Psoas muscle (tissue), 8 donors: Measurements from ENCODE around the gene PEX10. TPM values are rescaled to one million over a fixed set of nuclear protein-coding genes. Genes with fewer than 3 reads are reported as not detected.
"Not testable (repeated sequence)": the region's sequence is repeated elsewhere in the genome, so short reads cannot be mapped to it uniquely, and the experiment has no call there.

Source experiments
- ATAC-seq, 4 donors: fragments of 200-7000 bp; cut with Tn5 transposase; one replicate each; pipeline ENCODE4 v1.9.1; 2020; ENCODE audit warnings: moderate library complexity in 3 of 4, mild to moderate bottlenecking in 2 of 4
- DNase-seq, 2 donors: peaks; one replicate each; pipeline ENCODE4 v3.0.0-alpha.2; 2020
- H3K27ac ChIP-seq: fragments of 200-600 bp; one replicate; pipeline ENCODE4 v1.8.0; 2022
- H3K27me3 ChIP-seq, 3 donors: fragments of 200-600 bp in 1 of 3; one replicate each; pipeline versions ENCODE4 v1.6.1 to v1.8.0; 2013 to 2022; ENCODE audit warnings: low read length in 2 of 3, mild to moderate bottlenecking in 2 of 3, moderate library complexity in 1 of 3; ENCODE audit not compliant: insufficient read depth in 3 of 3
- H3K36me3 ChIP-seq, 2 donors: fragments of 200-600 bp in 1 of 2; one replicate each; pipeline versions ENCODE4 v1.6.1 to v1.8.0; 2013 to 2022; ENCODE audit warnings: low read depth in 1 of 2, mild to moderate bottlenecking in 1 of 2, moderate library complexity in 1 of 2; ENCODE audit not compliant: insufficient read depth in 1 of 2
- H3K4me1 ChIP-seq: fragments of 200-600 bp; one replicate; pipeline ENCODE4 v1.8.0; 2022
- H3K4me3 ChIP-seq: fragments of 200-600 bp; one replicate; pipeline ENCODE4 v1.8.0; 2022; ENCODE audit warnings: mild to moderate bottlenecking
- H3K9me3 ChIP-seq: fragments of 200-600 bp; one replicate; pipeline ENCODE4 v1.8.0; 2022
- WGBS, 3 donors: extraction: QIAGEN DNeasy Blood & Tissue Kit; methylation state at CpG; one replicate each; pipeline versions ENCODE4 v1.1.6 to v1.1.7; 2013; 5-methylcytosine and 5-hydroxymethylcytosine counted together
- intact Hi-C, 2 donors: fragments of 100-400 bp; cut with DNase I; formaldehyde crosslinking; loops; one replicate each; pipeline versions ENCODE4 v1.11.0 to v1.14.2; 2022
- polyA plus RNA-seq, 3 donors: library from polyadenylated mRNA; stranded (reverse); fragments of 200-250 nt; gene quantifications; one replicate each; pipeline ENCODE4 v1.2.3, GENCODE V29; 2013
- total RNA-seq, 4 donors: library from RNA; stranded (reverse); fragmentation: NEBNext Ultra II Directional in 2 of 4; extraction: Animal tissue kit (Norgen Biotek cat#: 25700) in 2 of 4; gene quantifications; one replicate each; pipeline versions ENCODE4 v1.2.1 to v1.2.4, GENCODE V29; 2021 to 2023
- TF ChIP-seq, protein P1 (sequence below): fragments of 200-600 bp; IDR thresholded peaks from one replicate; pipeline ENCODE4 v1.8.0; 2022; ENCODE audit warnings: antibody characterized with exemption
- donor health status: healthy with polysubstance abuse.
- donor health status: DM: no; HTN: no; CAD: no; lungs with moderate emphysema.
- donor health status: Bipolar disorder and iron deficiency.
- donor health status: healthy.
- donor health status: DM: yes; HTN: yes; CAD: no.
- donor health status: DM: no; HTN: no; CAD: no.
- donor health status: DM: no; HTN: no; CAD: no.
- donor health status: DM: yes; HTN: yes; CAD: no.

The PEX10 gene
- total and polyA plus RNA-seq, 7 donors: 12.6 to 19.7 (median 16.2) TPM

DNA sequence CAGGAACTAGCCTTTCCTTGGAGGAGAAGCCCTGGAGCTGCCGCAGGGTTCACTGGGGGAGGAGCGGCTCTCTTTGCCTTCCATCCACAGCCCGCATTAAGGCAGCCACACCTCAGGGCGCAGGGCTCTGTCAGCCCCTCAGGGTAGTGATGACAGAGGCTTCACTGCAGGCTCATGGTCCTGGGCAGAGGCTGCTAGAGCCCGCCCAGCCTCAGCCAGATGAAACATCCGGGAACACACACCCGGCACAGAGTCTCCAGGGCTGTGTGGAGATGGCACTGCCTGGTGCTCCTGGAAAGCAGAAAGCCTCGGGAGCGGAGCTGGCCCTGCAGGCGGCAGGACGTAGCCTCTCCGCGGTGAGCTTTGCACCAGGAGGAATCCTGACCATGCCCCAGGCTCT, 29.4 kb upstream of the PEX10 start:
- H3K36me3 ChIP-seq: no peaks in the 10 kb centered on the region
- TF ChIP-seq, protein P1, sequence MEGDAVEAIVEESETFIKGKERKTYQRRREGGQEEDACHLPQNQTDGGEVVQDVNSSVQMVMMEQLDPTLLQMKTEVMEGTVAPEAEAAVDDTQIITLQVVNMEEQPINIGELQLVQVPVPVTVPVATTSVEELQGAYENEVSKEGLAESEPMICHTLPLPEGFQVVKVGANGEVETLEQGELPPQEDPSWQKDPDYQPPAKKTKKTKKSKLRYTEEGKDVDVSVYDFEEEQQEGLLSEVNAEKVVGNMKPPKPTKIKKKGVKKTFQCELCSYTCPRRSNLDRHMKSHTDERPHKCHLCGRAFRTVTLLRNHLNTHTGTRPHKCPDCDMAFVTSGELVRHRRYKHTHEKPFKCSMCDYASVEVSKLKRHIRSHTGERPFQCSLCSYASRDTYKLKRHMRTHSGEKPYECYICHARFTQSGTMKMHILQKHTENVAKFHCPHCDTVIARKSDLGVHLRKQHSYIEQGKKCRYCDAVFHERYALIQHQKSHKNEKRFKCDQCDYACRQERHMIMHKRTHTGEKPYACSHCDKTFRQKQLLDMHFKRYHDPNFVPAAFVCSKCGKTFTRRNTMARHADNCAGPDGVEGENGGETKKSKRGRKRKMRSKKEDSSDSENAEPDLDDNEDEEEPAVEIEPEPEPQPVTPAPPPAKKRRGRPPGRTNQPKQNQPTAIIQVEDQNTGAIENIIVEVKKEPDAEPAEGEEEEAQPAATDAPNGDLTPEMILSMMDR: no peak
- peaks cover 3% of the 10 kb centered on the region for H3K4me1 ChIP-seq
- WGBS, 3 donors: 50 to 54% (median 51%) methylated on average over 11 to 13 of the region's 13 CpGs
- ATAC-seq: no peak
- no peaks in the 10 kb centered on the region for H3K9me3 ChIP-seq
- intact Hi-C loops: no loop called here
- peaks cover 2 to 83% (median 27%) of the 10 kb centered on the region in 3 donors for H3K27me3 ChIP-seq
- no peak overlapping the region for H3K27ac ChIP-seq
- DNase-seq: no peak
- H3K4me3 ChIP-seq: no peak overlapping the region

DNA sequence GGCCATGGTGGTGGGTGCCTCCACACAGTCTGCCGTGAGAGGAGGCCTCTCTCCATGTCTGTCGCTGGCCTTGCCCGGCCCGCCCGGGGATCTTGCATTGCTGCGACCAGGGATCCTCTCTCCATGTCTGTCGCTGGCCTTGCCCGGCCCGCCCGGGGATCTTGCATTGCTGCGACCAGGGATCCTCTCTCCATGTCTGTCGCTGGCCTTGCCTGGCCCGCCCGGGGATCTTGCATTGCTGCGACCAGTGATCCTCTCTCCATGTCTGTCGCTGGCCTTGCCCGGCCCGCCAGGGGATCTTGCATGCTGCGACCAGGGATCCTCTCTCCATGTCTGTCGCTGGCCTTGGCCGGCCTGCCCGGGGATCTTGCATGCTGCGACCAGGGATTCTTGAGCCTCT, 28.0 kb upstream of the PEX10 start:
- H3K4me3 ChIP-seq, H3K4me1 ChIP-seq, H3K9me3 ChIP-seq, H3K27ac ChIP-seq, ATAC-seq, intact Hi-C loops, H3K36me3 ChIP-seq: not testable (repeated sequence)
- peaks cover 2 to 72% (median 23%) of the 10 kb centered on the region in 3 donors for H3K27me3 ChIP-seq
- DNase-seq: peak in 1 of 2 donors; percentile 66
- 74 to 91% (median 90%) methylated on average over 13 to 23 of the region's 23 CpGs for WGBS, 3 donors

DNA sequence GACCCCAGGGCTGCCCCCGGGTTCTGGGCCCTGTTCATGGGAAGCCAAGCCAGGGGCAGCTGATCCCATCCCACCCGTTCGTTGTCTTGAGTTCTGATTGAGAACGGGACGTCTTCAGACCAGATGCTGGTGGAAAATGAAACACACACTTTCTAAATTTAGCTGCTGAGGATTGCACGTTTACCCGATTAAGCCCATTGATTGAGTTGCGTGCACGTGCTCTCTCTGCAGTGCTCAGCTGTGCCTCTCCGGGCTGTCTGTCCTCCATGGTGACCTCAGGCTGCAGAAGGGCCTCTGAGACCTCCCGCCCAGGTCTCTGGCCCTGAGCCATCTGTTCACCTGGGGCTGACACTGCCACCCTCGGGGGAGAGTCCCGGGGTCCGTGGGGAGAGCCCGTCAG, 27.0 kb upstream of the PEX10 start:
- peaks cover 2 to 72% (median 14%) of the 10 kb centered on the region in 3 donors for H3K27me3 ChIP-seq
- no peak for ATAC-seq
- no peak overlapping the region for H3K4me3 ChIP-seq
- H3K27ac ChIP-seq: no peak overlapping the region
- intact Hi-C loops: no loop called here
- DNase-seq: no peak
- TF ChIP-seq, protein P1: no peak
- no peaks in the 10 kb centered on the region for H3K9me3 ChIP-seq
- peaks cover 3% of the 10 kb centered on the region for H3K4me1 ChIP-seq
- H3K36me3 ChIP-seq: no peaks in the 10 kb centered on the region
- 48 to 59% (median 50%) methylated on average over 15 of the region's 15 CpGs for WGBS, 3 donors

DNA sequence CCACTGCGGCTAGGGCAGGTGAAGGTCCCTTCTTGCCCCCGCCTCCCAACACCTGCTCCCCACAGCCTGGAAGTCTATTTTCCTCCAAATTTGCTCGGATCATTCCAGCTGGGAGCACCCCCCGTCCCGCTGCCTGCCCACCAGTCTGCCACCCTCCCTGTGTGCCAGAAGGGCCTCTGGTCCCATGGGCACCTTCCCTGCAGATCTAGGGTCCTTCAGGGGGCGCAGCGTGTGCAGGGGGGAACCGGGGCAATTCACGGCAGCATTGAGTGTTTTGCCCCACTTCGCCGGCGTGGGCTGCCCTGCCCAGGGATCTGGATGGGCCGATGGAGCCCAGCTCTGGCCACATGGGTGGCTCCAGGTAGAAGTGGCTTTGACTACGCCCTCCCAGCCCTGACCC, 26.3 kb upstream of the PEX10 start:
- Histone ChIP-seq H3K27me3 (peaks cover 2 to 73% (median 9%) of the 10 kb centered on the region in 3 donors), H3K27ac (no peak overlapping the region), H3K9me3 (no peaks in the 10 kb centered on the region), H3K4me1 (peaks cover 3% of the 10 kb centered on the region), H3K36me3 (no peaks in the 10 kb centered on the region), H3K4me3 (no peak overlapping the region)
- DNase-seq (no peak), ATAC-seq (no peak)
- TF ChIP-seq, protein P1: no peak
- intact Hi-C loops: no loop called here
- WGBS, 3 donors: 78 to 83% (median 80%) methylated on average over 14 of the region's 14 CpGs

DNA sequence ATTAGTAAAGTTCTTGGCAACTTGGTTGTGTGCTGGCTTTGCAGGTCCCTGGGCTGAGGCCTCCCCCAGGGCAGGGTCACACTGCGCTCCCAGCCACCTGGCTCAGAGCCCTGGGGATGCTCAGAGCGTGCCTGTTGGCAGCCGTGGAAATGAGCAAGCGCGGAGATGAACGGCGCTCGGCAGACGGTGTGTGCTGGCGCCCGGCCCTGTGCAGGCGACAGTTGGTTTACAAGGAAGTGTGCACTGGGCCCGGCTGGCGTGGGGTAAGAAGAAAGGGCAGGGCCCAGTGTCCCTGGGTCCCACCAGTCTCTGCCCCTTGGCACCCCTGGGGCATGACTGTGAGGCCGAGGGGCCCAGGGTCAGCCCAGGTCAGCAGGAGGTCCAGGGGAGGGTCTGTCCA, 25.7 kb upstream of the PEX10 start:
- Histone ChIP-seq H3K27ac (no peak overlapping the region), H3K27me3 (peaks cover 2 to 73% (median 9%) of the 10 kb centered on the region in 3 donors), H3K36me3 (no peaks in the 10 kb centered on the region), H3K4me3 (no peak overlapping the region), H3K9me3 (no peaks in the 10 kb centered on the region), H3K4me1 (no peaks in the 10 kb centered on the region)
- ATAC-seq (no peak), DNase-seq (no peak)
- TF ChIP-seq, protein P1: no peak
- intact Hi-C loops: no loop called here
- WGBS, 3 donors: 27 to 35% (median 28%) methylated on average over 14 to 15 of the region's 15 CpGs
